HEK293 (cell line): ENCODE results near the gene AP1G2.

ENCODE experiments used
- CTCF ChIP-seq: fragments of 450-650 bp; formaldehyde crosslinking; IDR thresholded peaks from 2 replicates; pipeline ENCODE4 v1.5.1; 2016; ENCODE audit warnings: missing biosample characterization, missing genetic modification characterization
- PBX3 ChIP-seq: sonication (generic); formaldehyde crosslinking; IDR thresholded peaks from 2 replicates; pipeline ENCODE4 v1.8.1; 2022; ENCODE audit warnings: mild to moderate bottlenecking, moderate library complexity, missing genetic modification reagents
- ZNF423 ChIP-seq: fragments of 450-650 bp; formaldehyde crosslinking; IDR thresholded peaks from 2 replicates; pipeline ENCODE4 v1.5.1; 2016; ENCODE audit warnings: missing biosample characterization, missing genetic modification characterization
- ZNF473 ChIP-seq: fragments of 450-650 bp; formaldehyde crosslinking; IDR thresholded peaks from 2 replicates; pipeline ENCODE4 v1.5.1; 2017; ENCODE audit warnings: missing biosample characterization, missing genetic modification characterization
- ZNF521 ChIP-seq: fragments of 450-650 bp; formaldehyde crosslinking; IDR thresholded peaks from 2 replicates; pipeline ENCODE4 v1.5.1; 2017; ENCODE audit warnings: missing biosample characterization, mild to moderate bottlenecking, missing genetic modification characterization
- ZNF621 ChIP-seq: fragments of 450-650 bp; formaldehyde crosslinking; IDR thresholded peaks from 2 replicates; pipeline ENCODE4 v1.5.1; 2017; ENCODE audit warnings: missing biosample characterization, missing genetic modification characterization
- ZNF830 ChIP-seq: fragments of 450-650 bp; IDR thresholded peaks from 2 replicates; pipeline ENCODE4 v1.5.0; 2018; ENCODE audit warnings: missing biosample characterization, missing genetic modification characterization, low read depth, mild to moderate bottlenecking, moderate library complexity

GRCh38 chr14:23573384-23574015 lies 5.9 kb upstream of the AP1G2 start:
- TF ChIP-seq ZNF423 (tag by site-specific recombination) (no peak), ZNF830 (tag by site-specific recombination) (no peak), ZNF473 (no peak), CTCF (no peak), ZNF621 (tag by site-specific recombination) (no peak), PBX3 (CRISPR knock-in tag) (no peak), ZNF521 (tag by site-specific recombination) (no peak)
